Astrocyte (in vitro differentiated cells and primary cell): ENCODE measurements around the gene PLPP4. TPM values are rescaled to one million over a fixed set of nuclear protein-coding genes. Genes with fewer than 3 reads are reported as not detected.

Experiments
- DNase-seq: peaks from one replicate; pipeline ENCODE4 v3.0.0-alpha.2; 2010; ENCODE audit warnings: low read depth
- FAIRE-seq: peaks from 2 replicates; lab custom pipeline; 2011; peaks lifted over from hg19 to GRCh38; lab: Jason Lieb, UNC
- H2AFZ ChIP-seq: 2 replicates; pipeline ENCODE4 v1.6.0; 2012; ENCODE audit warnings: low read depth, low read length, inconsistent platforms
- H3K27ac ChIP-seq: 2 replicates; pipeline ENCODE4 v1.5.1; 2011; ENCODE audit warnings: low read depth, low read length, inconsistent platforms
- H3K27me3 ChIP-seq: 2 replicates; pipeline ENCODE4 v1.6.0; 2011; ENCODE audit warnings: low read length, inconsistent platforms; ENCODE audit not compliant: insufficient read depth
- H3K36me3 ChIP-seq: 2 replicates; pipeline ENCODE4 v1.5.1; 2011; ENCODE audit warnings: low read length, inconsistent platforms; ENCODE audit not compliant: insufficient read depth
- H3K4me1 ChIP-seq: 2 replicates; pipeline ENCODE4 v1.5.1; 2011; ENCODE audit warnings: low read length, inconsistent platforms; ENCODE audit not compliant: insufficient read depth
- H3K4me2 ChIP-seq: 2 replicates; pipeline ENCODE4 v1.6.0; 2012; ENCODE audit warnings: low read length, inconsistent platforms
- H3K4me3 ChIP-seq: 2 replicates; pipeline ENCODE4 v1.5.1; 2011; ENCODE audit warnings: low read depth, mild to moderate bottlenecking, low read length, inconsistent platforms; ENCODE audit not compliant: insufficient read depth
- H3K79me2 ChIP-seq: 2 replicates; pipeline ENCODE4 v1.6.0; 2012; ENCODE audit warnings: mild to moderate bottlenecking, low read length, inconsistent platforms; ENCODE audit not compliant: insufficient read depth
- H3K9ac ChIP-seq: 2 replicates; pipeline ENCODE4 v1.6.0; 2012; ENCODE audit warnings: mild to moderate bottlenecking, low read length, inconsistent platforms
- H3K9me3 ChIP-seq: 2 replicates; pipeline ENCODE4 v1.5.1; 2012; ENCODE audit warnings: low read depth, mild to moderate bottlenecking, low read length, inconsistent platforms; ENCODE audit not compliant: insufficient read depth
- H4K20me1 ChIP-seq: 2 replicates; pipeline ENCODE4 v1.6.0; 2012; ENCODE audit warnings: low read length, inconsistent platforms; ENCODE audit not compliant: insufficient read depth
- H3K27ac Mint-ChIP-seq: one replicate; pipeline ENCODE4 v1.8.0; 2021; ENCODE audit warnings: mild to moderate bottlenecking, mixed read lengths; ENCODE audit not compliant: unreplicated experiment
- H3K27me3 Mint-ChIP-seq: one replicate; pipeline ENCODE4 v1.8.0; 2021; ENCODE audit warnings: low read depth, mixed read lengths; ENCODE audit not compliant: unreplicated experiment
- H3K36me3 Mint-ChIP-seq: one replicate; pipeline ENCODE4 v1.8.0; 2021; ENCODE audit warnings: low read depth, mixed read lengths; ENCODE audit not compliant: unreplicated experiment
- H3K4me1 Mint-ChIP-seq: one replicate; pipeline ENCODE4 v1.8.0; 2021; ENCODE audit warnings: low read depth, mixed read lengths; ENCODE audit not compliant: unreplicated experiment
- H3K4me3 Mint-ChIP-seq: one replicate; pipeline ENCODE4 v1.8.0; 2021; ENCODE audit warnings: mild to moderate bottlenecking, moderate library complexity, mixed read lengths; ENCODE audit not compliant: unreplicated experiment
- H3K9me3 Mint-ChIP-seq: one replicate; pipeline ENCODE4 v1.8.0; 2021; ENCODE audit warnings: mild to moderate bottlenecking, mixed read lengths; ENCODE audit not compliant: unreplicated experiment
- EZH2 ChIP-seq: IDR thresholded peaks from 2 replicates; pipeline ENCODE4 v1.6.1; 2012; ENCODE audit warnings: mild to moderate bottlenecking, low read length, inconsistent platforms; ENCODE audit not compliant: insufficient read depth
- total RNA-seq: library from RNA; stranded (reverse); gene quantifications from 2 replicates; pipeline ENCODE4 v1.2.1, GENCODE V29; 2021
- TF ChIP-seq, protein P1 (sequence below): IDR thresholded peaks from 2 replicates; pipeline ENCODE4 v1.5.1; 2011; ENCODE audit warnings: low read depth, mild to moderate bottlenecking, inconsistent platforms, low read length, moderate library complexity; ENCODE audit not compliant: insufficient read depth

PLPP4 gene
- total RNA-seq, 1 donor from 2014 or later: 44.1 TPM

DNA sequence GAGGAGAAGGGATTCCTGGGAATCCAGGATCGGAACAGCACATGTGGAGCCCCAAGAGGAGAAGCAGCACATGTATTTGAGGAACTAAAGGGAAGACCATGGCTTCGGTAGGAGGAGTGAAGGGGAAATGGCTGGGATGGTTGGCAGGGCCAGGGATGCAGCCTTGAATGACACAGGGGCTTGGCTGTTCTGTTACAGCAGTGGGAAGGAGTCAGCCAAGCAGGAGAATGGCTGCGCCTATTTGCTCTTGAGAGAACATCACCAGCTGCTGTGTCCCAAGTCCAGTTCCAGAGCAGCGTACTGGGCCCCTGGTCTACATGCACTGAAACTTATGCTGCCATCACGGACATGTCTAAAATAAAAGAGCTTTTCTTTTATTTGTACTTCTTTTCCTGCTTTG is 130.0 kb downstream of the PLPP4 start:
- Histone ChIP-seq H3K36me3 (no peaks in the 10 kb centered on the region), H4K20me1 (peaks cover 38% of the 10 kb centered on the region), H3K79me2 (no peaks in the 10 kb centered on the region), H3K27me3 (no peaks in the 10 kb centered on the region), H3K27ac (no peak overlapping the region), H3K4me2 (no peak overlapping the region), H3K9ac (no peak overlapping the region), H3K4me3 (no peak overlapping the region), H3K4me1 (peaks cover 8% of the 10 kb centered on the region), H2AFZ (no peak overlapping the region), H3K9me3 (no peaks in the 10 kb centered on the region)
- FAIRE-seq: no peak
- TF ChIP-seq, protein P1, sequence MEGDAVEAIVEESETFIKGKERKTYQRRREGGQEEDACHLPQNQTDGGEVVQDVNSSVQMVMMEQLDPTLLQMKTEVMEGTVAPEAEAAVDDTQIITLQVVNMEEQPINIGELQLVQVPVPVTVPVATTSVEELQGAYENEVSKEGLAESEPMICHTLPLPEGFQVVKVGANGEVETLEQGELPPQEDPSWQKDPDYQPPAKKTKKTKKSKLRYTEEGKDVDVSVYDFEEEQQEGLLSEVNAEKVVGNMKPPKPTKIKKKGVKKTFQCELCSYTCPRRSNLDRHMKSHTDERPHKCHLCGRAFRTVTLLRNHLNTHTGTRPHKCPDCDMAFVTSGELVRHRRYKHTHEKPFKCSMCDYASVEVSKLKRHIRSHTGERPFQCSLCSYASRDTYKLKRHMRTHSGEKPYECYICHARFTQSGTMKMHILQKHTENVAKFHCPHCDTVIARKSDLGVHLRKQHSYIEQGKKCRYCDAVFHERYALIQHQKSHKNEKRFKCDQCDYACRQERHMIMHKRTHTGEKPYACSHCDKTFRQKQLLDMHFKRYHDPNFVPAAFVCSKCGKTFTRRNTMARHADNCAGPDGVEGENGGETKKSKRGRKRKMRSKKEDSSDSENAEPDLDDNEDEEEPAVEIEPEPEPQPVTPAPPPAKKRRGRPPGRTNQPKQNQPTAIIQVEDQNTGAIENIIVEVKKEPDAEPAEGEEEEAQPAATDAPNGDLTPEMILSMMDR: no peak
- TF ChIP-seq EZH2: no peak
- Mint-ChIP-seq H3K27me3 (peaks cover 4% of the 10 kb centered on the region), H3K4me3 (no peak overlapping the region), H3K4me1 (peaks cover 19% of the 10 kb centered on the region), H3K27ac (peak overlapping the region; percentile 22), H3K9me3 (peaks cover 1% of the 10 kb centered on the region), H3K36me3 (peaks cover 32% of the 10 kb centered on the region)
- no peak for DNase-seq

DNA sequence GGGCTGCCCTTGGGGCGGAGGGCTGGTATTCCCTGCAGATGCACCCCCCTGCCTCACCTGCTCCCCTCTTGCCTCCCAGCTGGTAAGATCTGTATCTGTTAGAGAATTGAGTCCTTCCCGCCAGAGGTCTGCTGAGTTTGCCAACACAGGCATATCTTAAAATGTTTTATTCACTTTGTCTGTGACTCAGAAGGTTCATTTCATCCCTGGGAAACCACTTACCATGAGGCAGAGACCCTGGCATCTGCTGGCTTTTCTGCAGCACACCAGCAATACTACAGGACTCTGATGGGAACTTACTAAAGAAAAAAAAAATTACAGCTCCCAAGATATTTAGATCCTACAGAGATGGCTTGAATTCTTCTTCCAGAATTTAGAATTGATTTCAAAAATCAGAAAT is 131.3 kb downstream of the PLPP4 start:
- H3K9me3 Mint-ChIP-seq: no peaks in the 10 kb centered on the region
- no peak overlapping the region for H3K27ac ChIP-seq
- H3K27ac Mint-ChIP-seq: no peak overlapping the region
- no peak overlapping the region for H3K4me3 Mint-ChIP-seq
- H3K4me1 ChIP-seq: peaks cover 8% of the 10 kb centered on the region
- H4K20me1 ChIP-seq: peaks cover 32% of the 10 kb centered on the region
- H3K79me2 ChIP-seq: no peaks in the 10 kb centered on the region
- H3K36me3 Mint-ChIP-seq: peaks cover 35% of the 10 kb centered on the region
- DNase-seq (peak; percentile 39), FAIRE-seq (no peak)
- TF ChIP-seq, protein P1: no peak
- TF ChIP-seq EZH2: no peak
- no peak overlapping the region for H2AFZ ChIP-seq
- H3K36me3 ChIP-seq: no peaks in the 10 kb centered on the region
- no peaks in the 10 kb centered on the region for H3K9me3 ChIP-seq
- H3K4me3 ChIP-seq: no peak overlapping the region
- no peak overlapping the region for H3K4me2 ChIP-seq
- no peak overlapping the region for H3K9ac ChIP-seq
- H3K4me1 Mint-ChIP-seq: peaks cover 18% of the 10 kb centered on the region
- H3K27me3 Mint-ChIP-seq: peaks cover 4% of the 10 kb centered on the region
- no peaks in the 10 kb centered on the region for H3K27me3 ChIP-seq

DNA sequence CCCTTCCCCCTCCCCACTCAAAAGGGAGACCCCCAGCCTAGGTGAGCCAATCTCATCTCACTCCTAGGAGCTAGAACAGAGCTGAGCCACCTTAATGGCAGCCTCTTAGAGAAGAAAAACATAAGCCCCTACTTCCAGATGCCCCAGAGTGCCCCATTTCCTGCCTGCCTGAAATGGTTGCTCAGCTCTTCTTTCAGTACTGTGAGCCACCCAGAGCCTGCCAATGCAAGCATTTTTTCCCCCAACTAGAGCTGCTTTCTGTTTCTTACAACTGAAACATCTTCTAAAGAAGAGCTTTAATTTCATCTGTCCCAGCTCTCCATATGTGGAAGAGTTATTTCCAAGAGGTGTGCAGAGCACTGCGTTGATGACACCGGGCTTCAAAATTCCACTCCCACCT is 136.7 kb downstream of the PLPP4 start:
- H3K27me3 ChIP-seq: no peaks in the 10 kb centered on the region
- DNase-seq: no peak
- H3K27me3 Mint-ChIP-seq: peaks cover 5% of the 10 kb centered on the region
- H4K20me1 ChIP-seq: no peaks in the 10 kb centered on the region
- no peak overlapping the region for H3K27ac Mint-ChIP-seq
- no peak overlapping the region for H3K27ac ChIP-seq
- no peaks in the 10 kb centered on the region for H3K79me2 ChIP-seq
- TF ChIP-seq, protein P1: no peak
- no peak for TF ChIP-seq EZH2
- no peak overlapping the region for H2AFZ ChIP-seq
- H3K4me1 Mint-ChIP-seq: no peaks in the 10 kb centered on the region
- H3K36me3 Mint-ChIP-seq: peaks cover 32% of the 10 kb centered on the region
- H3K36me3 ChIP-seq: no peaks in the 10 kb centered on the region
- H3K9me3 ChIP-seq: no peaks in the 10 kb centered on the region
- H3K4me1 ChIP-seq: no peaks in the 10 kb centered on the region
- H3K4me3 ChIP-seq: no peak overlapping the region
- no peak overlapping the region for H3K4me3 Mint-ChIP-seq
- H3K9me3 Mint-ChIP-seq: no peaks in the 10 kb centered on the region
- FAIRE-seq: no peak
- no peak overlapping the region for H3K9ac ChIP-seq
- H3K4me2 ChIP-seq: no peak overlapping the region
